ENCODE measurements around the gene CASP9. TPM values are rescaled to one million over a fixed set of nuclear protein-coding genes. Genes with fewer than 3 reads are reported as not detected.
A peak's percentile ranks its signal among the peaks of the same experiment; 100 is the strongest.

The CASP9 gene
- total and polyA plus RNA-seq, 2 of the 13 experiments (the other 11 are each of a cell fraction or from before 2014, with no cell fraction given) = 8.5 to 11.5 TPM

DNA sequence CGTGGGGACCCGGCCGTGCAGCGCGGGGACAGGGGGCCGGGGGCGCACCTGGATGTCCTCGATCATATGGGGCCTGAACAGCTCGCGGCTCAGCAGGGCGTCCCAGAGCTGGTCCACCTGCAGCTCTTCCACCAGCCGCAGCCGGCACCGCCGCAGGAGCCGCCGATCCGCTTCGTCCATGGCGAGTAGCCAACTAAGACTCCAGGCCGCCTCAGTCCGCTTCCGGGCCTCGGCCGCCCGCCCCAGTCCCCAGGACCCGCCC, at the start of gene CASP9 (continued):
- TF ChIP-seq, protein P1, sequence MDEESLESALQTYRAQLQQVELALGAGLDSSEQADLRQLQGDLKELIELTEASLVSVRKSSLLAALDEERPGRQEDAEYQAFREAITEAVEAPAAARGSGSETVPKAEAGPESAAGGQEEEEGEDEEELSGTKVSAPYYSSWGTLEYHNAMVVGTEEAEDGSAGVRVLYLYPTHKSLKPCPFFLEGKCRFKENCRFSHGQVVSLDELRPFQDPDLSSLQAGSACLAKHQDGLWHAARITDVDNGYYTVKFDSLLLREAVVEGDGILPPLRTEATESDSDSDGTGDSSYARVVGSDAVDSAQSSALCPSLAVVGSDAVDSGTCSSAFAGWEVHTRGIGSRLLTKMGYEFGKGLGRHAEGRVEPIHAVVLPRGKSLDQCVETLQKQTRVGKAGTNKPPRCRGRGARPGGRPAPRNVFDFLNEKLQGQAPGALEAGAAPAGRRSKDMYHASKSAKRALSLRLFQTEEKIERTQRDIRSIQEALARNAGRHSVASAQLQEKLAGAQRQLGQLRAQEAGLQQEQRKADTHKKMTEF (CRISPR knock-in tag; IDR thresholded peaks at IDR 0.05) = peak; percentile 42; the same call in 1 of the 2 replicates
- TF ChIP-seq, protein P2, sequence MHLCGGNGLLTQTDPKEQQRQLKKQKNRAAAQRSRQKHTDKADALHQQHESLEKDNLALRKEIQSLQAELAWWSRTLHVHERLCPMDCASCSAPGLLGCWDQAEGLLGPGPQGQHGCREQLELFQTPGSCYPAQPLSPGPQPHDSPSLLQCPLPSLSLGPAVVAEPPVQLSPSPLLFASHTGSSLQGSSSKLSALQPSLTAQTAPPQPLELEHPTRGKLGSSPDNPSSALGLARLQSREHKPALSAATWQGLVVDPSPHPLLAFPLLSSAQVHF (CRISPR knock-in tag; IDR thresholded peaks at IDR 0.05) = peak; percentile 29; the same call in 1 of the 2 replicates
- TF ChIP-seq SKI (IDR thresholded peaks at IDR 0.05; ENCODE audit: partially characterized antibody) (no peak), ELF3 (CRISPR knock-in tag; IDR thresholded peaks at IDR 0.05) (no peak), POLR2G (IDR thresholded peaks at IDR 0.05; ENCODE audit: low read depth, low read length) (peak; percentile 69), MTF1 (CRISPR knock-in tag; IDR thresholded peaks at IDR 0.05) (no peak), ATAD3A (CRISPR knock-in tag; IDR thresholded peaks at IDR 0.05) (no peak), KDM5B (CRISPR knock-in tag; IDR thresholded peaks at IDR 0.05; ENCODE audit: borderline replicate concordance) (0 out of 2 replicates have a peak, but pooled peaks have one; percentile 51), CBFB (CRISPR knock-in tag; IDR thresholded peaks at IDR 0.05) (no peak), TAF1 (CRISPR knock-in tag; IDR thresholded peaks at IDR 0.05) (peak; percentile 72), TMF1 (CRISPR knock-in tag; IDR thresholded peaks at IDR 0.05; ENCODE audit: low read depth) (no peak), POLR2A (IDR thresholded peaks at IDR 0.05; ENCODE audit: insufficient read depth in 1 of 2, low read depth in 2 of 2, low read length in 2 of 2) (peak; percentile 65 to 91)
- TF ChIP-seq, protein P3, sequence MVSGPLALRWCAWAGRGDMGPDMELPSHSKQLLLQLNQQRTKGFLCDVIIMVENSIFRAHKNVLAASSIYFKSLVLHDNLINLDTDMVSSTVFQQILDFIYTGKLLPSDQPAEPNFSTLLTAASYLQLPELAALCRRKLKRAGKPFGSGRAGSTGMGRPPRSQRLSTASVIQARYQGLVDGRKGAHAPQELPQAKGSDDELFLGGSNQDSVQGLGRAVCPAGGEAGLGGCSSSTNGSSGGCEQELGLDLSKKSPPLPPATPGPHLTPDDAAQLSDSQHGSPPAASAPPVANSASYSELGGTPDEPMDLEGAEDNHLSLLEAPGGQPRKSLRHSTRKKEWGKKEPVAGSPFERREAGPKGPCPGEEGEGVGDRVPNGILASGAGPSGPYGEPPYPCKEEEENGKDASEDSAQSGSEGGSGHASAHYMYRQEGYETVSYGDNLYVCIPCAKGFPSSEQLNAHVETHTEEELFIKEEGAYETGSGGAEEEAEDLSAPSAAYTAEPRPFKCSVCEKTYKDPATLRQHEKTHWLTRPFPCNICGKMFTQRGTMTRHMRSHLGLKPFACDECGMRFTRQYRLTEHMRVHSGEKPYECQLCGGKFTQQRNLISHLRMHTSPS (CRISPR knock-in tag; IDR thresholded peaks at IDR 0.05; ENCODE audit: low read depth) = no peak
- TF ChIP-seq, protein P4, sequence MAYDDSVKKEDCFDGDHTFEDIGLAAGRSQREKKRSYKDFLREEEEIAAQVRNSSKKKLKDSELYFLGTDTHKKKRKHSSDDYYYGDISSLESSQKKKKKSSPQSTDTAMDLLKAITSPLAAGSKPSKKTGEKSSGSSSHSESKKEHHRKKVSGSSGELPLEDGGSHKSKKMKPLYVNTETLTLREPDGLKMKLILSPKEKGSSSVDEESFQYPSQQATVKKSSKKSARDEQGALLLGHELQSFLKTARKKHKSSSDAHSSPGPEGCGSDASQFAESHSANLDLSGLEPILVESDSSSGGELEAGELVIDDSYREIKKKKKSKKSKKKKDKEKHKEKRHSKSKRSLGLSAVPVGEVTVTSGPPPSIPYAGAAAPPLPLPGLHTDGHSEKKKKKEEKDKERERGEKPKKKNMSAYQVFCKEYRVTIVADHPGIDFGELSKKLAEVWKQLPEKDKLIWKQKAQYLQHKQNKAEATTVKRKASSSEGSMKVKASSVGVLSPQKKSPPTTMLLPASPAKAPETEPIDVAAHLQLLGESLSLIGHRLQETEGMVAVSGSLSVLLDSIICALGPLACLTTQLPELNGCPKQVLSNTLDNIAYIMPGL (CRISPR knock-in tag; IDR thresholded peaks at IDR 0.05; ENCODE audit: borderline replicate concordance in 1 of 2, low read depth in 1 of 2) = peak; percentile 25 to 33; a peak in 1 of 4 replicates
- TF ChIP-seq, protein P5, sequence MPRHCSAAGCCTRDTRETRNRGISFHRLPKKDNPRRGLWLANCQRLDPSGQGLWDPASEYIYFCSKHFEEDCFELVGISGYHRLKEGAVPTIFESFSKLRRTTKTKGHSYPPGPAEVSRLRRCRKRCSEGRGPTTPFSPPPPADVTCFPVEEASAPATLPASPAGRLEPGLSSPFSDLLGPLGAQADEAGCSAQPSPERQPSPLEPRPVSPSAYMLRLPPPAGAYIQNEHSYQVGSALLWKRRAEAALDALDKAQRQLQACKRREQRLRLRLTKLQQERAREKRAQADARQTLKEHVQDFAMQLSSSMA (CRISPR knock-in tag; IDR thresholded peaks at IDR 0.05) = no peak
- TF ChIP-seq, protein P6, sequence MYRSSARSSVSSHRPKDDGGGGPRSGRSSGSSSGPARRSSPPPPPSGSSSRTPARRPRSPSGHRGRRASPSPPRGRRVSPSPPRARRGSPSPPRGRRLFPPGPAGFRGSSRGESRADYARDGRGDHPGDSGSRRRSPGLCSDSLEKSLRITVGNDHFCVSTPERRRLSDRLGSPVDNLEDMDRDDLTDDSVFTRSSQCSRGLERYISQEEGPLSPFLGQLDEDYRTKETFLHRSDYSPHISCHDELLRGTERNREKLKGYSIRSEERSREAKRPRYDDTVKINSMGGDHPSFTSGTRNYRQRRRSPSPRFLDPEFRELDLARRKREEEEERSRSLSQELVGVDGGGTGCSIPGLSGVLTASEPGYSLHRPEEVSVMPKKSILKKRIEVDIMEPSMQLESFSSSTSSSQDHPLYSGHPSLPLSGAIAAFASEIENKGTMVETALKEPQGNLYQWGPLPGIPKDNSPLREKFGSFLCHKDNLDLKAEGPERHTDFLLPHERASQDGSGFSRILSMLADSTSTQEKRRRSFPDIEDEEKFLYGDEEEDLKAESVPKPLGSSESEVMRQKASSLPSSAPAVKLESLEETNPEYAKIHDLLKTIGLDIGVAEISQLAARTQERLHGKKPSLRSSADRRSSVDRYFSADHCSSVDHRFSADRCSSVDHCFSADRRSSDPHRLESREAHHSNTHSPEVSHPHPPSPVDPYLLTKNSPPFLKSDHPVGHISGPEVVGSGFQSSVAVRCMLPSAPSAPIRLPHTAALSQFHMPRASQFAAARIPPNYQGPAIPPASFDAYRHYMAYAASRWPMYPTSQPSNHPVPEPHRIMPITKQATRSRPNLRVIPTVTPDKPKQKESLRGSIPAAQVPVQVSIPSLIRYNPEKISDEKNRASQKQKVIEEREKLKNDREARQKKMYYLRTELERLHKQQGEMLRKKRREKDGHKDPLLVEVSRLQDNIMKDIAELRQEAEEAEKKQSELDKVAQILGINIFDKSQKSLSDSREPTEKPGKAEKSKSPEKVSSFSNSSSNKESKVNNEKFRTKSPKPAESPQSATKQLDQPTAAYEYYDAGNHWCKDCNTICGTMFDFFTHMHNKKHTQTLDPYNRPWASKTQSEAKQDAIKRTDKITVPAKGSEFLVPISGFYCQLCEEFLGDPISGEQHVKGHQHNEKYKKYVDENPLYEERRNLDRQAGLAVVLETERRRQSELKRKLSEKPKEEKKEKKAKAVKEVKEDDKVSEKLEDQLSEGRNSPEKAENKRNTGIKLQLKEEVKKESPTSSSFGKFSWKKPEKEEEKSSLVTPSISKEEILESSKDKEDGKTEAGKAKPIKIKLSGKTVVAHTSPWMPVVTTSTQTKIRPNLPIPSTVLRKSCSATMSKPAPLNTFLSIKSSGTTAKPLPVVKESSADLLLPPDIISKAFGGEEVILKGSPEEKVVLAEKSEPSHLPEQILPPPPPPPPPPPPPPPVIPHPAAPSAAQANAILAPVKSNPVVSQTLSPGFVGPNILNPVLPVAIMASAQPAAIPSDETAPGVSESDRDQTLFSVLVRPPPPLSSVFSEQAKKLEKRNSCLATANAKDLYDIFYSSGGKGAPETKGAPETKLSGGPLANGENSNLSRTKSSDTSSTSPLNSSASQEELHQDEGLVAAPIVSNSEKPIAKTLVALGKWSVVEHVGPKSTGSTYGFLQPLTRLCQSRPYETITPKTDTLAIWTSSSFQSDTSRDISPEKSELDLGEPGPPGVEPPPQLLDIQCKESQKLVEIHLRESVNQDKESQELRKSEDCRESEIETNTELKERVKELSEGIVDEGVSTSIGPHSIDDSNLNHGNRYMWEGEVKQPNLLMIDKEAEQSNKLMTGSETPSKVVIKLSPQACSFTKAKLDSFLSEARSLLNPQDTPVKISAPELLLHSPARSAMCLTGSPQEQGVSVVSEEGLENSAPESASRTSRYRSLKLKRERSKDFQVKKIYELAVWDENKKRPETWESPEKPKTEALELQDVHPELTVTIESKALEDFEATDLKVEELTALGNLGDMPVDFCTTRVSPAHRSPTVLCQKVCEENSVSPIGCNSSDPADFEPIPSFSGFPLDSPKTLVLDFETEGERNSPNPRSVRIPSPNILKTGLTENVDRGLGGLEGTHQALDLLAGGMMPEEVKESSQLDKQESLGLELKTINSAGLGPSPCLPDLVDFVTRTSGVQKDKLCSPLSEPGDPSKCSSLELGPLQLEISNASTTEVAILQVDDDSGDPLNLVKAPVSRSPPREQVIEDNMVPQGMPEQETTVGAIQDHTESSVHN (CRISPR knock-in tag; IDR thresholded peaks at IDR 0.05) = no peak

Data from HepG2 (cell line).